Measurements from ENCODE around the gene TEAD2. TPM values are rescaled to one million over a fixed set of nuclear protein-coding genes. Genes with fewer than 3 reads are reported as not detected.

Gene TEAD2
- total and polyA plus RNA-seq, 2 of the 13 experiments (the other 11 are each of a cell fraction or from before 2014, with no cell fraction given): 10.8 to 12.5 TPM

- no peak for TF ChIP-seq KMT2B (CRISPR knock-in tag; IDR thresholded peaks at IDR 0.05)
- no peak for TF ChIP-seq ZNF792 (CRISPR knock-in tag; IDR thresholded peaks at IDR 0.05)
- TF ChIP-seq ZNF746 (CRISPR knock-in tag; IDR thresholded peaks at IDR 0.05): no peak
- no peak for TF ChIP-seq SCMH1 (CRISPR knock-in tag; IDR thresholded peaks at IDR 0.05; ENCODE audit: borderline replicate concordance)
- peak; percentile 41; the same call in 1 of the 2 replicates for TF ChIP-seq SP4 (CRISPR knock-in tag; IDR thresholded peaks at IDR 0.05)
- peak; percentile 77 for TF ChIP-seq SMC3 (IDR thresholded peaks at IDR 0.05; ENCODE audit: low read length)
- TF ChIP-seq SAP130 (CRISPR knock-in tag; IDR thresholded peaks at IDR 0.05; ENCODE audit: low read depth): 0 out of 2 replicates have a peak, but pooled peaks have one; percentile 17
- no peak for TF ChIP-seq KMT2A (CRISPR knock-in tag; IDR thresholded peaks at IDR 0.05)
- TF ChIP-seq DR1 (CRISPR knock-in tag; IDR thresholded peaks at IDR 0.05): no peak
These were observed 29.6 kb upstream of the TEAD2 start (continued) for GRCh38 chr19:49391581-49392399.

DNA sequence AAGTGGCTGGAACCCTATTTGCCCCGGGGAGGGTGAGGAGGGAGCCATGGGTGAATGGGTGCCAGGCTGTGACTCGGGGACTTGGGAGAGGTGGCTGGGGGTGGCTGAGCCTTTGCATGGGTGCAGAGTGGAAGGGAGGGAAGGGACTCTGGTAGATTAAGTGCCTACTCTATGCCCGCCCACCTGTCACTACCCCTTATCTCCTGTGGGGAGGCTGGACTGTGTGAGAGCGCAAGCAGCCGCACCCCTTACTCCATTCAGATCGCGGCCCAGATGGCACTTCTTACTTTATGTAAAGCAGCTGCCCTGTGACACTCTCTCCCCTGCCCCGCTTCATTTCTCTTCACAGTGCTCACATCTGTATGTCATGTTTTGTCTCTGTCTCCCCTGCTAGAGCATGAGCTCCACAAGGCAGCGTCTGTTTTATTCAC, 28.7 kb upstream of the TEAD2 start:
- Histone ChIP-seq H4K20me1 (ENCODE audit: insufficient read depth, low read length) (no peaks in the 10 kb centered on the region), H3K9me3 (ENCODE audit: low read length) (no peaks in the 10 kb centered on the region), H3K4me3 (replicated peaks in 1 of 3; ENCODE audit: insufficient read depth in 1 of 3, low read depth in 2 of 3, low read length in 3 of 3) (no peak overlapping the region), H3K4me2 (ENCODE audit: low read depth, low read length) (no peak overlapping the region), H3K27me3 (ENCODE audit: control insufficient read depth in 1 of 2, insufficient read depth in 2 of 2, low read length in 2 of 2) (peaks cover 6 to 38% of the 10 kb centered on the region in 2 experiments), H3K27ac (ENCODE audit: extremely low read length, insufficient read depth, low read length) (no peak overlapping the region), H3K36me3 (replicated peaks in 1 of 2; ENCODE audit: control insufficient read depth in 1 of 2, insufficient read depth in 2 of 2, low read length in 2 of 2) (no peaks in the 10 kb centered on the region), H3K9ac (ENCODE audit: insufficient read depth, low read depth, low read length) (no peak overlapping the region), H3K79me2 (ENCODE audit: insufficient read depth, low read length) (no peaks in the 10 kb centered on the region), H2AFZ (ENCODE audit: low read length) (no peak overlapping the region), H3K4me1 (ENCODE audit: insufficient read depth, low read length) (no peaks in the 10 kb centered on the region)
- no TSS peak for BruUV-seq (replicated peaks)
- ChIA-PET POLR2A (no interaction called here), CTCF (ENCODE audit: low intra/inter-chr PET ratio, low total read pairs) (interaction anchor here (1.7 to 3.3 kb wide), 2 partner anchors 40 to 52 kb away, joined by 16 to 45 read pairs; no protein-coding TSS in a partner anchor)
- intact Hi-C loops (cut with micrococcal nuclease; ENCODE audit: unreplicated experiment): loop anchor here (5.0 kb wide), 1 partner anchor 36 kb away; the partner anchor contains the start of gene GFY
- in situ Hi-C loops (cut with HindIII; ENCODE audit: extremely low pct_ligation_motif_present, low pct_unique_long_range_greater_than_20kb): loop anchor here (5.0 kb wide), 1 partner anchor 36 kb away; the partner anchor contains the start of gene GFY
- 34% methylated on average over 9 of the region's 9 CpGs for WGBS (ENCODE audit: low lambda C conversion rate)
- no peak for ATAC-seq
- FAIRE-seq: no peak
- DNase-seq (ENCODE audit: low spot score): no peak
- no peak for TF ChIP-seq ZNF850 (CRISPR knock-in tag; conservative IDR thresholded peaks at IDR 0.05)
- TF ChIP-seq PLSCR1 (CRISPR knock-in tag; IDR thresholded peaks at IDR 0.05; ENCODE audit: borderline replicate concordance): no peak
- TF ChIP-seq BRF2 (CRISPR knock-in tag; IDR thresholded peaks at IDR 0.05): no peak
- no peak for TF ChIP-seq RCOR2 (CRISPR knock-in tag; IDR thresholded peaks at IDR 0.05)
- no peak for TF ChIP-seq KAT8 (CRISPR knock-in tag; IDR thresholded peaks at IDR 0.05)
- TF ChIP-seq ZKSCAN1 (IDR thresholded peaks at IDR 0.05; ENCODE audit: low read length): no peak
- TF ChIP-seq, protein P1, sequence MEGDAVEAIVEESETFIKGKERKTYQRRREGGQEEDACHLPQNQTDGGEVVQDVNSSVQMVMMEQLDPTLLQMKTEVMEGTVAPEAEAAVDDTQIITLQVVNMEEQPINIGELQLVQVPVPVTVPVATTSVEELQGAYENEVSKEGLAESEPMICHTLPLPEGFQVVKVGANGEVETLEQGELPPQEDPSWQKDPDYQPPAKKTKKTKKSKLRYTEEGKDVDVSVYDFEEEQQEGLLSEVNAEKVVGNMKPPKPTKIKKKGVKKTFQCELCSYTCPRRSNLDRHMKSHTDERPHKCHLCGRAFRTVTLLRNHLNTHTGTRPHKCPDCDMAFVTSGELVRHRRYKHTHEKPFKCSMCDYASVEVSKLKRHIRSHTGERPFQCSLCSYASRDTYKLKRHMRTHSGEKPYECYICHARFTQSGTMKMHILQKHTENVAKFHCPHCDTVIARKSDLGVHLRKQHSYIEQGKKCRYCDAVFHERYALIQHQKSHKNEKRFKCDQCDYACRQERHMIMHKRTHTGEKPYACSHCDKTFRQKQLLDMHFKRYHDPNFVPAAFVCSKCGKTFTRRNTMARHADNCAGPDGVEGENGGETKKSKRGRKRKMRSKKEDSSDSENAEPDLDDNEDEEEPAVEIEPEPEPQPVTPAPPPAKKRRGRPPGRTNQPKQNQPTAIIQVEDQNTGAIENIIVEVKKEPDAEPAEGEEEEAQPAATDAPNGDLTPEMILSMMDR (CRISPR knock-in tag; IDR thresholded peaks at IDR 0.05): no peak
- no peak for TF ChIP-seq ZNF616 (CRISPR knock-in tag; IDR thresholded peaks at IDR 0.05; ENCODE audit: low read depth)

All from HepG2 (cell line).